Measurements from ENCODE around the gene ZNF362.

ZNF362 gene

DNA sequence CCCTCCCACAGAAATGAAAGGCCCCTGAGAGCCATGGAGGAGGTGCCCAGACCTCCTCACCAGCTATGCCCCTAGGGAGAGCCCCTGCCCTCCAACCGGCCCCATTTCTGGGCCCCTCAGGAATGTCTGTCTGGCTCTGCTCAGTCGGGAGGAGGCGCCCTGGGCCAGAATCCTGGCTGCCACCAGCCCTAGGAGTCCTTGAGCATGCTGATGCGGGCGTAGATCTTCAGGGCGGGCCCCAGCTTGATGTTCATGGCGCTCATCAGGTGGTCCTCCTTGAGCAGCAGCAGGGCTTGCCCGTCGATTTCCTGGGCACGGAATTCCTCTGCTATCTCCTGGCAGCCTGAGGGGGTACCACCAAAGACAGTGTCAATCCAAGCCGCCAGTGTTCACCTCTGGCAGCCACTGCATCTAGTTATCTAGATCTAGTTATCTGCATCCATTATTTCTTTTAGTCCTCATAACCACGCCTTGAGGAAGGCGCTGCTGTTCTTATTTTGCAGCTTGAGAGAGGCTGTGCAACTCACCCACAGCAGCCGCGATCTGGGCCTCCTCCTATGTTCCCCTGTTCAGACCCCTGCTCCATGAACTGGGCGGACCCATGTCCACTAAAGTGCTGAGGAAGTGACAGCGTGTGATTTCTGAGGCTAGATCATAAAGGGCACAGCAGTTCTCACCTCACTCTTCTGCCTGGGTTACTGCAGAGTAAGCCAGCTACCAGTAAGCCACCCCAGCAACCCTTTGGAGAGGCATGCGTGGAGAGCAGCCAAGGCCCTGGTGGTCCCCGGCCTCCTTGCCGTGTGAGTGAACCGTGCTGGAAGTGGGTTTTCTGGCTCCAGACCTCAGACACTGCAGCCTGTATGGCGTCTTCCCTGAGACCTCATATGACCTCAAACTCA lies 68.6 kb downstream of the ZNF362 start:
- Histone ChIP-seq H3K9me3 (replicated peaks; ENCODE audit: low read length) (no peaks in the 10 kb centered on the region), H3K27me3 (ENCODE audit: control insufficient read depth, insufficient read depth, low read length) (no peaks in the 10 kb centered on the region), H3K9ac (ENCODE audit: low read depth, low read length) (no peak overlapping the region), H3K4me2 (ENCODE audit: low read length) (no peak overlapping the region), H3K4me1 (ENCODE audit: control insufficient read depth, insufficient read depth, low read length) (peaks cover 27% of the 10 kb centered on the region), H3K4me3 (ENCODE audit: low read length) (no peak overlapping the region), H3K36me3 (ENCODE audit: insufficient read depth, low read length) (peaks cover 85% of the 10 kb centered on the region)

DNA sequence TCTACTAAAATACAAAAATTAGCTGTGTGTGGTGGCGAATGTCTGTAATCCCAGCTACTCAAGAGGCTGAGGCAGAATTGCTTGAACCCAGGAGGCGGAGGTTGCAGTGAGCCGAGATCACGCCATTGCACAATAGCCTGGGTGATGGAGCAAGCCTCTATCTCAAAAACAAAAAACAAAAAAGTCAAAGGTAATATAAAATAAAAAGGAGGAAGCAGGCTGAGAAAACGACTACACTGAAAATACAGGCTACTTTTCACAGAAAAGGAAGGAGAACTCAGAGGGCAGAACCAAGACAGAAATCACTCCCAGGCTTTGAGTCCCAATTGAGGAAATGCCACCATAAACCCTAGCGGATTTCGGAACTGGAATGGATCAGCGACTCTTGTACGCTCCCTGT lies 70.5 kb downstream of the ZNF362 start:
- Histone ChIP-seq H3K4me2 (ENCODE audit: low read length) (no peak overlapping the region), H3K36me3 (ENCODE audit: insufficient read depth, low read length) (peaks cover 94% of the 10 kb centered on the region), H3K9me3 (replicated peaks; ENCODE audit: low read length) (no peaks in the 10 kb centered on the region), H3K4me3 (ENCODE audit: low read length) (no peak overlapping the region), H3K27me3 (ENCODE audit: control insufficient read depth, insufficient read depth, low read length) (no peaks in the 10 kb centered on the region), H3K9ac (ENCODE audit: low read depth, low read length) (no peak overlapping the region), H3K4me1 (ENCODE audit: control insufficient read depth, insufficient read depth, low read length) (peaks cover 34% of the 10 kb centered on the region)

GRCh38 chr1:33327587-33328325 lies 71.5 kb downstream of the ZNF362 start:
- no peak overlapping the region for H3K9ac ChIP-seq (ENCODE audit: low read depth, low read length)

GRCh38 chr1:33328817-33329216 lies 72.5 kb downstream of the ZNF362 start:
- peaks cover 97% of the 10 kb centered on the region for H3K36me3 ChIP-seq (ENCODE audit: insufficient read depth, low read length)
- H3K9ac ChIP-seq (ENCODE audit: low read depth, low read length) = no peak overlapping the region
- peaks cover 54% of the 10 kb centered on the region for H3K4me1 ChIP-seq (ENCODE audit: control insufficient read depth, insufficient read depth, low read length)
- no peaks in the 10 kb centered on the region for H3K27me3 ChIP-seq (ENCODE audit: control insufficient read depth, insufficient read depth, low read length)
- no peak overlapping the region for H3K4me3 ChIP-seq (ENCODE audit: low read length)
- H3K9me3 ChIP-seq (replicated peaks; ENCODE audit: low read length) = no peaks in the 10 kb centered on the region
- no peak overlapping the region for H3K4me2 ChIP-seq (ENCODE audit: low read length)

More at GRCh38 chr1:33327587-33328325, 71.5 kb downstream of the ZNF362 start:
- no peak overlapping the region for H3K4me3 ChIP-seq (ENCODE audit: low read length)
- H3K36me3 ChIP-seq (ENCODE audit: insufficient read depth, low read length) = peaks cover 97% of the 10 kb centered on the region
- no peak overlapping the region for H3K4me2 ChIP-seq (ENCODE audit: low read length)
- no peaks in the 10 kb centered on the region for H3K27me3 ChIP-seq (ENCODE audit: control insufficient read depth, insufficient read depth, low read length)
- H3K4me1 ChIP-seq (ENCODE audit: control insufficient read depth, insufficient read depth, low read length) = peaks cover 43% of the 10 kb centered on the region
- H3K9me3 ChIP-seq (replicated peaks; ENCODE audit: low read length) = no peaks in the 10 kb centered on the region

- Histone ChIP-seq H3K4me3 (ENCODE audit: low read length) (no peak overlapping the region), H3K27me3 (ENCODE audit: control insufficient read depth, insufficient read depth, low read length) (no peaks in the 10 kb centered on the region), H3K4me1 (ENCODE audit: control insufficient read depth, insufficient read depth, low read length) (peaks cover 63% of the 10 kb centered on the region), H3K4me2 (ENCODE audit: low read length) (no peak overlapping the region), H3K36me3 (ENCODE audit: insufficient read depth, low read length) (peaks cover 97% of the 10 kb centered on the region), H3K9ac (ENCODE audit: low read depth, low read length) (no peak overlapping the region), H3K9me3 (replicated peaks; ENCODE audit: low read length) (no peaks in the 10 kb centered on the region)
These were observed 73.5 kb downstream of the ZNF362 start for GRCh38 chr1:33329600-33330305.

- peaks cover 97% of the 10 kb centered on the region for H3K36me3 ChIP-seq (ENCODE audit: insufficient read depth, low read length)
- H3K27me3 ChIP-seq (ENCODE audit: control insufficient read depth, insufficient read depth, low read length) = no peaks in the 10 kb centered on the region
- H3K9ac ChIP-seq (ENCODE audit: low read depth, low read length) = no peak overlapping the region
- no peak overlapping the region for H3K4me3 ChIP-seq (ENCODE audit: low read length)
- no peaks in the 10 kb centered on the region for H3K9me3 ChIP-seq (replicated peaks; ENCODE audit: low read length)
- no peak overlapping the region for H3K4me2 ChIP-seq (ENCODE audit: low read length)
- peaks cover 70% of the 10 kb centered on the region for H3K4me1 ChIP-seq (ENCODE audit: control insufficient read depth, insufficient read depth, low read length)
These were observed 74.1 kb downstream of the ZNF362 start for GRCh38 chr1:33330361-33330890.

- no peak overlapping the region for H3K4me2 ChIP-seq (ENCODE audit: low read length)
These were observed 74.6 kb downstream of the ZNF362 start for GRCh38 chr1:33330906-33331305.

DNA sequence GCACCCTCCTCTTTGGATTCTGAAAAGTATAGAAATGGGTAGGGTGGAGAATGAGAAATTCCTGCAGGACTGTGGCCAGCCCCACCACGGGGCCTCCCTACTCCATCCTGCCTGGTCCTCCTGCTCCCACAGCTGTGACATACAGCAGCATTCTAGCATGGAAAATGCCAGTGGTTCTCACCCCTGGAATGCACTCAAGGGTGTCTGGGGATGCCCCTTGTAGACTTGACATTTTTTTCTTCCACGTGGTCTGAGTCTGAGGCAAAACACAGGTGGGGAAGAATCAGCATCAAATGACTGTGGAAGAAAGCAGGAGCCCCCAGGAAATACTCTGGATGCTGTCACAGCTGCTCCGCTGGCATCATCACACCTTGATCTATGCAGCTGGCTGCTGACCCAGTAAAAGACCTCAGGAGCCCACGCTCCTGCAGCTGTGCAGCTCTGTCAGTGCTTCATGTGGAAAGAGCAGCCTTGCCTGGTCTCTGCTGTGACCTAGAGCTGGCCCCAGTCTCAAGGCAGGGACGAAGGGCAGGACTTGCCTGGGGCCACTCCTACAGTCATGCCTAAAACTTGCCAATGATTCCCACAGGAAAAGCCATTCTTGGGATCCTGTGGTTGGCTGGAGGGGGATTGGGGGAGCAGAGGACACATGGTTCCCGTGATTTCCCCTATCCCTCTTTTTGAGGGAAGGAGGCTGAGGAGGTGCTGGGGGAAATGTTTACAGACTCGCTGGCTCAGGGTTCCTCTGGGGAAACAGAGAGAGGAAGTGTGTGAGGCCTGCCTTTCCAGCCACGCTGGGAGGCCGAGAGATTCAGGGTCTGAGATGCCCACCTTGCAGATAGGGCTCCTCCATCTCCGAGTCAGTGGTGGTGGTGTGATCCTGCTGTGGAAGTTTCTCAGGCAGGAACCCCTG lies 75.4 kb downstream of the ZNF362 start:
- no peaks in the 10 kb centered on the region for H3K9me3 ChIP-seq (replicated peaks; ENCODE audit: low read length)
- no peak overlapping the region for H3K4me2 ChIP-seq (ENCODE audit: low read length)
- H3K9ac ChIP-seq (ENCODE audit: low read depth, low read length) = peak overlapping the region; percentile 25
- peaks cover 80% of the 10 kb centered on the region for H3K4me1 ChIP-seq (ENCODE audit: control insufficient read depth, insufficient read depth, low read length)
- no peak overlapping the region for H3K4me3 ChIP-seq (ENCODE audit: low read length)
- H3K27me3 ChIP-seq (ENCODE audit: control insufficient read depth, insufficient read depth, low read length) = no peaks in the 10 kb centered on the region
- peaks cover 90% of the 10 kb centered on the region for H3K36me3 ChIP-seq (ENCODE audit: insufficient read depth, low read length)

More at GRCh38 chr1:33330906-33331305, 74.6 kb downstream of the ZNF362 start:
- Histone ChIP-seq H3K36me3 (ENCODE audit: insufficient read depth, low read length) (peaks cover 93% of the 10 kb centered on the region), H3K27me3 (ENCODE audit: control insufficient read depth, insufficient read depth, low read length) (no peaks in the 10 kb centered on the region), H3K4me1 (ENCODE audit: control insufficient read depth, insufficient read depth, low read length) (peaks cover 72% of the 10 kb centered on the region), H3K4me3 (ENCODE audit: low read length) (no peak overlapping the region), H3K9me3 (replicated peaks; ENCODE audit: low read length) (no peaks in the 10 kb centered on the region), H3K9ac (ENCODE audit: low read depth, low read length) (no peak overlapping the region)

DNA sequence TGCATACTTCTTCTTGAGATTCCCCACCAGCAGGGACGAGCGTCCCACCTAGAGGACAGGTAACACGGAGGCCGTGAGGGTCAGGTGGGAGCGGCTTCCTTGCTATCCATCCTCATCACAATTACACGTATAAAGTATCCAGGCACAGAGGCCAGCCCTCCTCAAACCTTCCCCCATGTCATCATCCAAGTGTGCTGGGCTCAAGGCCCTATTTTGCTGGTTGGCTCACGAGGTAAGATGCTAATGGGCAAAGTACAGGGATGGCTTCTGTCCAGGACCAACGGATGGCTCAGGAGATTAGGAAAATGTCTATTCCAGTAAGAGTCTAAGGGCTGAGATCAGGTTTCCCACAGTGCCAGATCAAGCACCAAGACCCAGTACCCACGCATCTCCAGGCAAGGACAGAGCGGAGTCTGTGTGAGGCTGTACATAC lies 76.1 kb downstream of the ZNF362 start:
- Histone ChIP-seq H3K4me3 (ENCODE audit: low read length) (no peak overlapping the region), H3K4me1 (ENCODE audit: control insufficient read depth, insufficient read depth, low read length) (peaks cover 81% of the 10 kb centered on the region), H3K9ac (ENCODE audit: low read depth, low read length) (peak overlapping the region; percentile 25), H3K9me3 (replicated peaks; ENCODE audit: low read length) (no peaks in the 10 kb centered on the region), H3K27me3 (ENCODE audit: control insufficient read depth, insufficient read depth, low read length) (no peaks in the 10 kb centered on the region), H3K4me2 (ENCODE audit: low read length) (no peak overlapping the region), H3K36me3 (ENCODE audit: insufficient read depth, low read length) (peaks cover 88% of the 10 kb centered on the region)

DNA sequence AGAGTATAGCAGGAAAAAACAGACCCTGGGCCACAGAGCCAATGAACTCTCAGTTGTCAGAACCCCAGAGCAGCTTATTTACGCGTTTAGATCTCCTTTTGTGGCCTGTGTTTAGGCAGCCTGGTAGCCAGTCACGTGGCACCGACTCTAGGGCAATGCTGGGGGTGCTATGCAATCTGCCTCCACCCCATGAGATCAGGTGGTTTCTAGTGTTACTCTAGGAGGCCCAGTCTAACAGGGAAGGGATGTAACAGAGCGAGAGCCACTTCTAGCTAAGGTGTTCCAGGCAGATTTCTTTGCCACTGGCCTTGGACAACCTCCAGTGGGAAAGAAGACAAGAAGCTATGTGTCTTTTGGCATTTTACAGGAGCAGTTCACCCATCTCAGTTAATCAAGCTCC lies 76.6 kb downstream of the ZNF362 start:
- H3K9ac ChIP-seq (ENCODE audit: low read depth, low read length) = no peak overlapping the region
- H3K4me2 ChIP-seq (ENCODE audit: low read length) = no peak overlapping the region
- no peaks in the 10 kb centered on the region for H3K9me3 ChIP-seq (replicated peaks; ENCODE audit: low read length)
- no peak overlapping the region for H3K4me3 ChIP-seq (ENCODE audit: low read length)
- peaks cover 82% of the 10 kb centered on the region for H3K4me1 ChIP-seq (ENCODE audit: control insufficient read depth, insufficient read depth, low read length)
- H3K27me3 ChIP-seq (ENCODE audit: control insufficient read depth, insufficient read depth, low read length) = no peaks in the 10 kb centered on the region
- H3K36me3 ChIP-seq (ENCODE audit: insufficient read depth, low read length) = peaks cover 89% of the 10 kb centered on the region

Measured in skeletal muscle satellite cell (primary cell).